H1 (cell line): ENCODE results near the gene ZNF358. TPM values are rescaled to one million over a fixed set of nuclear protein-coding genes. Genes with fewer than 3 reads are reported as not detected.

Experiments used
- ASH2L ChIP-seq: fragments of 200-600, 300-600 bp; sonication (generic); IDR thresholded peaks from one replicate; pipeline ENCODE4 v1.7.1; 2017; ENCODE audit warnings: low read length
- CHD2 ChIP-seq: IDR thresholded peaks from 2 replicates; pipeline ENCODE4 v1.6.1; 2012; ENCODE audit warnings: low read length, improper control_type of control experiment
- CHD7 ChIP-seq: fragments of 300-600 bp; sonication (generic); IDR thresholded peaks from 2 replicates; pipeline ENCODE4 v1.7.1; 2012; ENCODE audit warnings: low read length, moderate library complexity, mild to moderate bottlenecking, inconsistent platforms; ENCODE audit not compliant: insufficient replicate concordance
- EZH2 ChIP-seq: fragments of 200-600 bp; sonication (generic); IDR thresholded peaks from 2 replicates; pipeline ENCODE4 v1.7.1; 2012; ENCODE audit warnings: low read depth, mild to moderate bottlenecking, moderate library complexity, low read length, inconsistent platforms; ENCODE audit not compliant: severe bottlenecking
- PHF8 ChIP-seq: fragments of 200-600 bp; sonication (generic); conservative IDR thresholded peaks from 2 replicates; pipeline ENCODE4 v1.7.1; 2012; ENCODE audit warnings: low read depth, mild to moderate bottlenecking, inconsistent platforms, low read length, moderate library complexity
- polyA plus RNA-seq, 7 experiments: library from polyadenylated mRNA; depleted of rRNA in 3 of 7; stranded (reverse) in 5 of 7; unstranded in 2 of 7; fragments of >200 nt in 5 of 7; fragments of 200-250 nt in 2 of 7; gene quantifications; 1 replicate in 5 of 7; 2 replicates in 1 of 7; 4 replicates in 1 of 7; pipeline versions ENCODE4 v1.2.1 to v1.2.3, GENCODE V29; 2011 to 2013; ENCODE audit warnings: missing spikeins in 2 of 7, mixed read lengths in 2 of 7
- total RNA-seq: library from RNA; stranded (reverse); fragmentation: NEBNext Ultra II Directional; extraction: Animal tissue kit (Norgen Biotek cat#: 25700); gene quantifications from 2 replicates; pipeline ENCODE4 v1.2.1, GENCODE V29; 2021

ZNF358 gene
- total and polyA plus RNA-seq, 2 of the 8 experiments (the other 6 are each of a cell fraction or from before 2014, with no cell fraction given): 40.0 to 60.3 TPM

- TF ChIP-seq CHD7: no peak
- no peak for TF ChIP-seq EZH2
- no peak for TF ChIP-seq PHF8
- TF ChIP-seq ASH2L: no peak
- no peak for TF ChIP-seq CHD2
Measured at GRCh38 chr19:7478843-7479227, 37.1 kb upstream of the ZNF358 start (continued).
